Panc1 (cell line): ENCODE measurements around the gene MAGEB16. TPM values are rescaled to one million over a fixed set of nuclear protein-coding genes. Genes with fewer than 3 reads are reported as not detected.

ENCODE experiments used
- ATAC-seq: fragments of 200-7000 bp; cut with Tn5 transposase; 2 replicates; pipeline ENCODE4 v1.9.1; 2020; ENCODE audit warnings: mild to moderate bottlenecking, moderate library complexity
- BruUV-seq: library from RNA; stranded (reverse); fragments of 400-500 nt; replicated peaks from 2 replicates; lab custom pipeline; 2021; lab: Mats Ljungman, UMichigan
- CTCF ChIA-PET: fragments of 300-600 bp; sonication (Branson Sonifier 250); formaldehyde crosslinking; loops from one replicate; lab custom pipeline; 2022; ENCODE audit warnings: antibody characterized with exemption; lab: Charles Lee
- POLR2A ChIA-PET: fragments of 300-600 bp; sonication (Branson Sonifier 250); formaldehyde crosslinking; loops from one replicate; lab custom pipeline; 2022; ENCODE audit warnings: antibody characterized with exemption; lab: Charles Lee
- DNase-seq: peaks from one replicate; pipeline ENCODE4 v3.0.0-alpha.2; 2010; ENCODE audit warnings: low read depth, low spot score
- H3K27ac ChIP-seq: 2 replicates; pipeline ENCODE4 v1.5.1; 2011; ENCODE audit warnings: mild to moderate bottlenecking, low read length, inconsistent platforms
- H3K27me3 ChIP-seq: fragments of 200-500 bp; sonication (Bioruptor generic); 2 replicates; pipeline ENCODE4 v1.6.0; 2014; ENCODE audit warnings: low read length, inconsistent platforms; ENCODE audit not compliant: control insufficient read depth, insufficient read depth
- H3K36me3 ChIP-seq: fragments of 200-500 bp; sonication (Bioruptor generic); 2 replicates; pipeline ENCODE4 v1.5.1; 2014; ENCODE audit warnings: inconsistent platforms, mild to moderate bottlenecking, low read length, moderate library complexity; ENCODE audit not compliant: control insufficient read depth, insufficient read depth
- H3K4me1 ChIP-seq: 2 replicates; pipeline ENCODE4 v1.5.1; 2011; ENCODE audit warnings: inconsistent platforms, mild to moderate bottlenecking, low read length, moderate library complexity; ENCODE audit not compliant: control insufficient read depth, insufficient read depth
- H3K4me3 ChIP-seq, 2 experiments: 2 replicates each; pipeline ENCODE4 v1.5.1; 2011 to 2012; ENCODE audit warnings: low read depth in 2 of 2, low read length in 2 of 2, mild to moderate bottlenecking in 2 of 2, inconsistent platforms in 1 of 2, moderate library complexity in 1 of 2
- H3K9me3 ChIP-seq: fragments of 200-500 bp; sonication (Bioruptor generic); 2 replicates; pipeline ENCODE4 v1.5.1; 2014; ENCODE audit warnings: low read depth, mild to moderate bottlenecking, inconsistent platforms, low read length, moderate library complexity; ENCODE audit not compliant: control insufficient read depth, insufficient read depth
- CTCF ChIP-seq: fragments of 450-650 bp; IDR thresholded peaks from 2 replicates; pipeline ENCODE4 v1.5.1; 2017; ENCODE audit warnings: mild to moderate bottlenecking
- POLR2AphosphoS5 ChIP-seq: IDR thresholded peaks from 2 replicates; pipeline ENCODE4 v1.6.1; 2012; ENCODE audit warnings: mild to moderate bottlenecking, low read depth, low read length, moderate library complexity
- REST ChIP-seq, 2 experiments: IDR thresholded peaks; 2 replicates each; pipeline ENCODE4 v1.6.1; 2011 to 2012; ENCODE audit warnings: low read depth in 2 of 2, control low read depth in 1 of 2, low read length in 1 of 2, mild to moderate bottlenecking in 1 of 2, moderate library complexity in 1 of 2; ENCODE audit not compliant: insufficient read depth in 1 of 2
- SIN3A ChIP-seq: IDR thresholded peaks from 2 replicates; pipeline ENCODE4 v1.6.1; 2012; ENCODE audit warnings: low read depth, mild to moderate bottlenecking, low read length, moderate library complexity, borderline replicate concordance; ENCODE audit not compliant: insufficient read depth
- TCF7L2 ChIP-seq: IDR thresholded peaks from 2 replicates; pipeline ENCODE4 v1.6.1; 2011; ENCODE audit warnings: mild to moderate bottlenecking, low read depth, low read length, inconsistent platforms
- in situ Hi-C: cut with HindIII; loops from 2 replicates; pipeline ENCODE4 v1.10.0; 2016; ENCODE audit warnings: low sequenced_read_pairs, low pct_unique_long_range_greater_than_20kb
- intact Hi-C: fragments of 100-400 bp; cut with micrococcal nuclease; formaldehyde crosslinking; loops from one replicate; pipeline ENCODE4 v1.10.0; 2022; ENCODE audit not compliant: unreplicated experiment
- total RNA-seq: library from RNA; stranded (reverse); gene quantifications from one replicate; pipeline ENCODE4 v1.2.1, GENCODE V29; 2021; ENCODE audit not compliant: unreplicated experiment

The MAGEB16 gene
- total RNA-seq, 1 experiment from 2014 or later, result not detected

- ATAC-seq (no peak), DNase-seq (no peak)
- no peaks in the 10 kb centered on the region for H3K27me3 ChIP-seq
- intact Hi-C loops, result no loop called here
- ChIA-PET CTCF (no interaction called here), POLR2A (no interaction called here)
- no peaks in the 10 kb centered on the region for H3K4me1 ChIP-seq
- in situ Hi-C loops, result no loop called here
- H3K4me3 ChIP-seq, result no peak overlapping the region
- H3K9me3 ChIP-seq, result no peaks in the 10 kb centered on the region
- no peaks in the 10 kb centered on the region for H3K36me3 ChIP-seq
- no peak overlapping the region for H3K27ac ChIP-seq
- no peak for TF ChIP-seq CTCF
- no peak for TF ChIP-seq POLR2AphosphoS5
- TF ChIP-seq REST (IDR thresholded peaks at IDR 0.05; ENCODE audit: insufficient read depth in 1 of 2, low read depth in 2 of 2, low read length in 1 of 2), result no peak
- no peak for TF ChIP-seq TCF7L2
- no peak for TF ChIP-seq SIN3A
- BruUV-seq, result no TSS peak
These were observed 28.4 kb downstream of the MAGEB16 start for GRCh38 chrX:35826503-35826902.

- POLR2A ChIA-PET, result no interaction called here
- CTCF ChIA-PET, result no interaction called here
These were observed 31.4 kb downstream of the MAGEB16 start for GRCh38 chrX:35829501-35829900.

More at GRCh38 chrX:35829501-35829900, 31.4 kb downstream of the MAGEB16 start:
- no peaks in the 10 kb centered on the region for H3K27me3 ChIP-seq
- intact Hi-C loops (no loop called here), in situ Hi-C loops (no loop called here)
- BruUV-seq, result no TSS peak
- no peak for DNase-seq
- no peaks in the 10 kb centered on the region for H3K9me3 ChIP-seq
- TF ChIP-seq REST (IDR thresholded peaks at IDR 0.05; ENCODE audit: insufficient read depth in 1 of 2, low read depth in 2 of 2, low read length in 1 of 2) (no peak), SIN3A (no peak), POLR2AphosphoS5 (no peak), CTCF (no peak), TCF7L2 (no peak)
- no peak overlapping the region for H3K27ac ChIP-seq
- H3K4me1 ChIP-seq, result no peaks in the 10 kb centered on the region
- ATAC-seq, result no peak
- no peaks in the 10 kb centered on the region for H3K36me3 ChIP-seq
- H3K4me3 ChIP-seq, result no peak overlapping the region
